Calu3 (cell line): ENCODE results near the gene OPCML. TPM values are rescaled to one million over a fixed set of nuclear protein-coding genes. Genes with fewer than 3 reads are reported as not detected.

Source experiments
- BruUV-seq: library from RNA; stranded (reverse); fragments of 400-500 nt; replicated peaks from 2 replicates; lab custom pipeline; 2021; lab: Mats Ljungman, UMichigan
- CTCF ChIA-PET: fragments of 300-600 bp; sonication (Branson Sonifier 250); formaldehyde crosslinking; loops from one replicate; lab custom pipeline; 2022; ENCODE audit warnings: antibody characterized with exemption; lab: Charles Lee
- DNase-seq: peaks from one replicate; pipeline ENCODE4 v3.0.0; 2022
- H3K27ac Mint-ChIP-seq: one replicate; pipeline ENCODE4 v1.8.0; 2022; ENCODE audit warnings: mixed read lengths; ENCODE audit not compliant: unreplicated experiment
- H3K27me3 Mint-ChIP-seq: one replicate; pipeline ENCODE4 v1.8.0; 2022; ENCODE audit warnings: mixed read lengths; ENCODE audit not compliant: unreplicated experiment
- H3K36me3 Mint-ChIP-seq: one replicate; pipeline ENCODE4 v1.8.0; 2022; ENCODE audit warnings: mild to moderate bottlenecking, moderate library complexity, mixed read lengths; ENCODE audit not compliant: insufficient read depth, unreplicated experiment
- H3K4me1 Mint-ChIP-seq: one replicate; pipeline ENCODE4 v1.8.0; 2022; ENCODE audit warnings: mild to moderate bottlenecking, low read depth, mixed read lengths; ENCODE audit not compliant: unreplicated experiment
- H3K4me3 Mint-ChIP-seq: one replicate; pipeline ENCODE4 v1.8.0; 2022; ENCODE audit warnings: mild to moderate bottlenecking, low read depth, moderate library complexity, mixed read lengths; ENCODE audit not compliant: unreplicated experiment
- H3K9me3 Mint-ChIP-seq: one replicate; pipeline ENCODE4 v1.8.0; 2022; ENCODE audit warnings: low read depth, mixed read lengths; ENCODE audit not compliant: unreplicated experiment
- intact Hi-C: fragments of 100-400 bp; cut with micrococcal nuclease; formaldehyde crosslinking; loops from one replicate; pipeline ENCODE4 v1.10.0; 2022; ENCODE audit not compliant: unreplicated experiment
- total RNA-seq: library from RNA; stranded (reverse); gene quantifications from 2 replicates; pipeline ENCODE4 v1.2.3, GENCODE V29; 2022
- TF ChIP-seq, protein P1 (sequence below): fragments of 200-600 bp; IDR thresholded peaks from one replicate; pipeline ENCODE4 v1.8.0; 2022; ENCODE audit warnings: antibody characterized with exemption; ENCODE audit not compliant: unreplicated experiment

The OPCML gene
- total RNA-seq, 1 experiment from 2014 or later: not detected

DNA sequence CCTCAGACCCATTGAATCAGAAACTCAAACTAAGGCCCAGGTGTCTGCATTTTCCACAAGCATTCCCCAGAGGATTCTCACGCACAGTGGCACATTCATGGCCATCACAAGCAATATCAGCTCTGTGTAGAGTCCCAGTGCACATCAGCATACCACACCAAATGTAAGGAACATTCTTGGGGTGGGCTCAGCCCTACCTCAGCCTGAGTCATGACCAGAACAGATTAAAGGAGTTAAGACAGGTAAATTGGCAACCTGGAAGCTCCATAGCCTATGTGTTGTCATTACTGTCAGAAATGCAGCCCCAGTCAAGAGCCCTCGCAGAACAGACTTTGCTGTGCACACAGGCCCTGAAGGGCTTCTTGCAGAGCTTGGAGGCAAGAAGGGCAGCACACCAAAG, 53.1 kb downstream of the OPCML start:
- intact Hi-C loops: no loop called here
- H3K27ac Mint-ChIP-seq: no peak overlapping the region
- H3K9me3 Mint-ChIP-seq: peaks cover 28% of the 10 kb centered on the region
- H3K36me3 Mint-ChIP-seq: peaks cover 4% of the 10 kb centered on the region
- no peaks in the 10 kb centered on the region for H3K4me1 Mint-ChIP-seq
- TF ChIP-seq, protein P1, sequence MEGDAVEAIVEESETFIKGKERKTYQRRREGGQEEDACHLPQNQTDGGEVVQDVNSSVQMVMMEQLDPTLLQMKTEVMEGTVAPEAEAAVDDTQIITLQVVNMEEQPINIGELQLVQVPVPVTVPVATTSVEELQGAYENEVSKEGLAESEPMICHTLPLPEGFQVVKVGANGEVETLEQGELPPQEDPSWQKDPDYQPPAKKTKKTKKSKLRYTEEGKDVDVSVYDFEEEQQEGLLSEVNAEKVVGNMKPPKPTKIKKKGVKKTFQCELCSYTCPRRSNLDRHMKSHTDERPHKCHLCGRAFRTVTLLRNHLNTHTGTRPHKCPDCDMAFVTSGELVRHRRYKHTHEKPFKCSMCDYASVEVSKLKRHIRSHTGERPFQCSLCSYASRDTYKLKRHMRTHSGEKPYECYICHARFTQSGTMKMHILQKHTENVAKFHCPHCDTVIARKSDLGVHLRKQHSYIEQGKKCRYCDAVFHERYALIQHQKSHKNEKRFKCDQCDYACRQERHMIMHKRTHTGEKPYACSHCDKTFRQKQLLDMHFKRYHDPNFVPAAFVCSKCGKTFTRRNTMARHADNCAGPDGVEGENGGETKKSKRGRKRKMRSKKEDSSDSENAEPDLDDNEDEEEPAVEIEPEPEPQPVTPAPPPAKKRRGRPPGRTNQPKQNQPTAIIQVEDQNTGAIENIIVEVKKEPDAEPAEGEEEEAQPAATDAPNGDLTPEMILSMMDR: no peak
- H3K4me3 Mint-ChIP-seq: no peak overlapping the region
- no peaks in the 10 kb centered on the region for H3K27me3 Mint-ChIP-seq
- no peak for DNase-seq
- BruUV-seq: no TSS peak
- CTCF ChIA-PET: no interaction called here

DNA sequence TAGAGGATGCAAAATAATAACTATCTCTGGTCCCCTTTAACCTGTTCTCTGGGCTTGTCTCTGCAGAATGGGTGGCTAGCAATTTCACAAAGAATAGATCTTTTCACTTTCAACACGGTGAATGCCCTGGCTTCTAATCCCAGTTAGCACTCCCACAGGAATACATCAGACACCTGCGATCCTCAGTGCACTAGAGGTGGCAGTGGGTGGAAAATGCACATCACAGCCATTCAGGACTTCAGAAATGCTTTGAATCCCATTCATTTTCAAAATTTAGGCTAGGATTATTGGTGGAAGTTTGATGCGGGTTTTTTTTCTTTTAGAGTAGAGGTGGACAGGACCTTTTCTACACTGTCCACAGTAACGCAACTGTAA, 55.1 kb downstream of the OPCML start:
- TF ChIP-seq, protein P1: no peak
- BruUV-seq: no TSS peak
- Mint-ChIP-seq H3K27ac (no peak overlapping the region), H3K36me3 (peaks cover 5% of the 10 kb centered on the region), H3K4me3 (no peak overlapping the region), H3K4me1 (no peaks in the 10 kb centered on the region), H3K9me3 (peaks cover 25% of the 10 kb centered on the region), H3K27me3 (no peaks in the 10 kb centered on the region)
- CTCF ChIA-PET: no interaction called here
- intact Hi-C loops: no loop called here
- no peak for DNase-seq

DNA sequence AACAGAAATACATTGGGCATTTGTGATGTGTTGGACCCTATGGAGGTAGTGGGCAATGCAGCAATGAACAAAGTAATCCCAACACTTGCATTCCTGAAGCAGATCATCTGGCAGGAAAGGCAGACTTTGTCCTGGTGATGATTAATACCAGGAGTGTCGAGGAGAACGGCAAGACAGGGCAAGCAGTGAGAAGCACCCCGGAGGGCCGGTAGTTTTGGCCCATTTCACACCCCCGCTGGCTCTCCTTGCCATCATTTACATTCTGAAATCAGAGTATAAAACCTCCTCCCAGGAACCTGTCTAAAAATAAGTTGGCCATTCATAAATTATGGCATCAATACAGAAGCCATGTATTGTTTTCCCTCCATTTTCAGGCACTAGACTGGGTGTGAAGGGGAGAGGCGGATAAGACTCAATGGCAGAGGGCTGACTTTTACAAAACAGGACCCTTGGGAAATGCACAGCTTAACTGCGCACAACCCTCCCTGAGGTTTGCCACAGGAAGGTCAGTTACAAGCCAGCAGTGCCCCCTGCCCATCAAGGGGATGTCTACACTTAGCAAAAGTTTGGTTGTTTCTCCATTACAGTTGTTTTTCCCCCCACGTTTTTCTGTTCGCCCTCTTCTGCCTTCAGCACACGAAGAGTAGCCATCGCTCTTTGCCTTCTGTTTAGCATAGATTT, 55.6 kb downstream of the OPCML start:
- Mint-ChIP-seq H3K4me3 (no peak overlapping the region), H3K36me3 (peaks cover 5% of the 10 kb centered on the region), H3K27me3 (no peaks in the 10 kb centered on the region), H3K9me3 (peaks cover 21% of the 10 kb centered on the region), H3K4me1 (no peaks in the 10 kb centered on the region), H3K27ac (no peak overlapping the region)
- DNase-seq: no peak
- TF ChIP-seq, protein P1: no peak
- CTCF ChIA-PET: no interaction called here
- no TSS peak for BruUV-seq
- intact Hi-C loops: no loop called here

DNA sequence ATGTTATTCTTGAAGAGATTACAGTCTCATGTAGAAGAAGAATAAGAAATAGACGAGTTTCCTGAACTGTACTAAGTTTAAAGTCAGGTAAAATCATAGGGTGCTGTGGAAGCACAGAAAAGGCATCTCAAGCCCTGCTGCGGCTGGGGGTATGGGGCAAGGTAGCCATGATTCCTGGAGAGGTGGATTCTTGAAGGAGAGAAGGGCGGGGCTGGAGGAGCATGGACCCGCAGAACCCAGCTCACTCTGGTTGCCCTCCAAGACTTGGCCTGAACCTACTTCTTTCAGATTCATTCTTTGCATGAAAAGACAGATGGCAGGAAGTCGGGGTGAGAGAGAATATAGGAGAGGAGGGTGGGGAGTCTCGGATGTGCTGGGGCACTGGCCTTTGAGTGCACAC, 57.8 kb downstream of the OPCML start:
- TF ChIP-seq, protein P1: no peak
- CTCF ChIA-PET: no interaction called here
- Mint-ChIP-seq H3K4me3 (no peak overlapping the region), H3K9me3 (peaks cover 23% of the 10 kb centered on the region), H3K36me3 (peaks cover 5% of the 10 kb centered on the region), H3K27me3 (no peaks in the 10 kb centered on the region), H3K4me1 (no peaks in the 10 kb centered on the region), H3K27ac (no peak overlapping the region)
- DNase-seq: no peak
- intact Hi-C loops: no loop called here
- BruUV-seq: no TSS peak
